HS-27A (cell line): ENCODE results near the gene CPSF3.

ENCODE experiments used
- DNase-seq: peaks from one replicate; pipeline ENCODE4 v3.0.0-alpha.2; 2012; ENCODE audit warnings: low read depth, missing footprints

CPSF3 gene

DNA sequence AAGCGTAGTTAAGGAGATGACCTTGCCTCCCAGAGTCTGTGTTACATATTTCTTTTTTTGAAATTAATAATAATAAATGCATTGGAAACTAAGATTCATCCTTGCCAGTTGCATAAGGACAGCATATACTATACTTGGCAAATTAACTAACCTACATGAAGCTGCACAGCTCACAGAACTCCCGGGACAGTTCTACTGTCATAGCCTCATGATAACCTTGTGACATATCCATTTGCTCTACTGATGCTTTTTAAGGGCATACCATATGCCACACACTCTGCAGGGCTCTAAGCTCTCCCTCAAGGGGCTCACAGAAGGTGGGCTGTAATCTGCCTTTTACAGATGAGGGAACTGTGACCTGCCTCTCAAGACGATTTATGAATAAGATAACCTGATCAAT is 3.9 kb upstream of the CPSF3 start:
- no peak for DNase-seq

GRCh38 chr2:9420495-9420894 is 3.0 kb upstream of the CPSF3 start:
- DNase-seq: no peak

- no peak for DNase-seq
Observed at GRCh38 chr2:9422321-9423099, 944 bp upstream of the CPSF3 start.

GRCh38 chr2:9423922-9424272 is 443 bp downstream of the CPSF3 start:
- no peak for DNase-seq

GRCh38 chr2:9424447-9425164 is 1.2 kb downstream of the CPSF3 start:
- no peak for DNase-seq

GRCh38 chr2:9428965-9429577 is 5.6 kb downstream of the CPSF3 start:
- no peak for DNase-seq

DNA sequence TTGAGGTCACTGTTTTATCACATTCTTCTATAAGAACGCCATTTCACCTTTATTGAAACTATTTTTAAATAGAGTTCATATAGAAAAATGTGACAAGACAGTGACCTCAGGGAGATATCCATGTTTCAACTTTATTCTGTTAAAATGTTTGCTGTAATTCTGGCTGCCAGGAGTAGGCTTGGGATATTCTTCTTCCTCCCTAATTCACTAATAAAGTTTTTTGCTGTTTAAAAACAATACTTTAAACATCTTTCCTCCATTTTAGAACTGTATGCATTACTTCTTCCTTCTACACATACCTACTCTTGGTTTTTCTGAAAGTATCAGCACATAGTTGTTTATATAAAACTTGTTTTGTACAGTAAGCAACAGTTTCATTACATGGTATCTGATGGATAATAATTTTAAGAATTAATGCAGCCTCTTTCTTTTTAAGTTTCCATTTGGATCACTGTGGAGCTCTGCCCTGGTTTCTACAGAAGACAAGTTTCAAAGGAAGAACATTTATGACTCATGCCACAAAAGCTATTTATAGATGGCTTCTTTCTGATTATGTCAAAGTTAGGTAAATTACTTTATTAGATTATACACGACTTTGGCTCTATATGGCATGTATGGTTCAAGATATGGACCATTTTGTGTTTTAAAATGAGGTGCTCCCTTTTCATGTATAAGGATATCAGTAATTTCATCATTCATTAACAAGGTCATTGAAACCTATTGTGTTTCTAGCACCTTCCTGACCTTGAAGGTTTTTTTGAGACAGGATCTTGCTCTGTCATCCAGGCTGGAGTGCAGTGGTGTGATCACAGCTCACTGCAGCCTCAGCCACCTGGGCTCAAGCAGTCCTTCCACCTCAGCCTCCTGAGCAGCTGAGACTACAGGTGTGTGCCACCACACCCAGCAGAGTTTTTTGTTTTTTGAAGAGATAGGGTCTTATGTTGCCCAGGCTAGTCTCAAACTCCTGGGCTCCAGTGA is 7.2 kb downstream of the CPSF3 start:
- no peak for DNase-seq

GRCh38 chr2:9434489-9434888 is 11.0 kb downstream of the CPSF3 start:
- no peak for DNase-seq

GRCh38 chr2:9439536-9439935 is 16.1 kb downstream of the CPSF3 start:
- no peak for DNase-seq

DNA sequence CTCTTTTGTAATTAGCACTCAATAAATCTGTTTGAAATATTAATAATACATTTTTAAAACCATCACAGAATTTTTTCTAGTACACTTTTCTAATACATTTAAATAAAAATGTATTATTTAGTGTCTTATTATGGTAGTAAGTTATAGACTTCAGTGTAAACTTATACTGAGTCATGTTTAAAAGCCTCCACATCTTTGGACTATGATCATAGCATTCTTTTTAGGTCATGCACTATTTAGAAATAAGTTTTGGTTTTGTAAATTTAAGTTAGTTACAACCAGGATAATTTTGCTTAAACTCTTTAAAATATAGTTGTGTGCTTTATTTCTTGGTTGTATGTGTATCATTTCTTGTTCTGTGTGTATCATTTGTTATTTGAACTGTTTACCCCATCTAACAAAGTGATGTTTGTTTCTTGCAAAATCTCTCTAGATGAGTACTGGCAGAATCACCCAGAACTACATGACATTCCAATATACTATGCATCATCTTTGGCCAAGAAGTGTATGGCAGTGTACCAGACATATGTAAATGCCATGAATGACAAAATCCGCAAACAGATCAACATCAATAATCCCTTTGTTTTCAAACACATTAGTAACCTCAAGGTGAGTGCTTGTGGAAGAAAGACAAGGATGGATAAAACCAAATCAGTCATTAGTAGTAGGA is 16.7 kb downstream of the CPSF3 start:
- no peak for DNase-seq

- no peak for DNase-seq
Observed at GRCh38 chr2:9441556-9441955, 18.1 kb downstream of the CPSF3 start.

GRCh38 chr2:9443526-9443925 is 20.1 kb downstream of the CPSF3 start:
- DNase-seq: no peak

GRCh38 chr2:9445089-9445488 is 21.6 kb downstream of the CPSF3 start:
- no peak for DNase-seq

DNA sequence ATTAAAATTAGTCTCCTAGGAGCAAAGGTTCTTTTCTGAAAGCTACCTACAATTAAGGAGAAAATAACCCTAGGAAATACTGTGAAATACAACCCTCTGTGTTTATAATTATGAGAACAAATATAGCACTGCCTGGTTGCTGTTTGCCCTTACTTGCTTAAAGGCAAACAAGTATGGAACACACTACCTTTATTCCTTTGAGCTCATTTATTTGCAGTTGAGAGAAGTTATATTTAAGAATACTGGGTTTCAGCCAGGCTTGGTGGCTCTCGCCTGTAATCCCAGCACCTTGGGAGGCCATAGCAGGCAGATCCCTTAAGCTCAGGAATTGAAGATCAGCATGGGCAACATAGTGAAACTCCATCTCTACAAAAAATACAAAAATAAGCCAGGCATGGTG is 27.8 kb downstream of the CPSF3 start:
- DNase-seq: no peak

- no peak for DNase-seq
Observed at GRCh38 chr2:9460441-9461017, 37.1 kb downstream of the CPSF3 start.

GRCh38 chr2:9461079-9461478 is 37.6 kb downstream of the CPSF3 start:
- no peak for DNase-seq

GRCh38 chr2:9462313-9462712 is 38.9 kb downstream of the CPSF3 start:
- DNase-seq: no peak

DNA sequence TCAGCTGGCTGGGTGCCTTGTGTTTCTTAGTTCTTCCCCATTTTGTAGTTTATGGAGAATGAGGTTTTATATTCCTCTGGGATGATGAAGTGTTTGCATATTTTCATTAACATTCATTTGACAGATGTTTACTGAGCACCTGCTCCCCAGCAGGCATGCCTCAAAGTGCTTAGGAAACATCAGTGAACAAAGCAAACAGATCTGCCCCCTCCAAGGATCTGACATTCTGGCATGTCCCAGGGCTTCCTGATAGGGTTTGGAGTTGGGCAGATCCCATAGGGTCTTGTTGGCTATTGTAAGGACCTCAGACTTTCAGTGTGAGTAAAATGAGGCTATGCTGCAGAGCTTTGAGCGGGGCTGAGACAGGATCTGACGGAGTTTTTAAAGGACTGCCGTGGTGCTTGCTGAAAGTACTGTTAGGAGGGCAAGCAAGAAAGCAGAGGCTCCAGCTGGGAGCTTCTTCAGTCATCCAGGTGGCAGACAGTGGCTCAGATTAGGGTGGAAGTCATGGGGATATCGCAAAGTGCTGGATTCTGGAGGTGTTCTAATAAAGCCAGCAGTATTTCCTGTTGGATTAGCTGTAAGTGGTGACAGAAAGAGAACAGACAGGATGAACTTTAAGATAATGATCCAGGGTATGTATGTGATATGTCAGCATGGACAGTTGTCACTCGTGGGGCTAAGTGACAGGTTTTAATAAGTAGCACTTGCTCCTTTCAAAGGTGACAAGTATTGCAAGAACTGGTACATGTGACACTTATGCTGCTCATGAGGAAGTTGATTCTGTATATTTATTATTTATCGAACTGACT is 39.6 kb downstream of the CPSF3 start:
- no peak for DNase-seq

- no peak for DNase-seq
Observed at GRCh38 chr2:9463698-9464034, 40.2 kb downstream of the CPSF3 start.

DNA sequence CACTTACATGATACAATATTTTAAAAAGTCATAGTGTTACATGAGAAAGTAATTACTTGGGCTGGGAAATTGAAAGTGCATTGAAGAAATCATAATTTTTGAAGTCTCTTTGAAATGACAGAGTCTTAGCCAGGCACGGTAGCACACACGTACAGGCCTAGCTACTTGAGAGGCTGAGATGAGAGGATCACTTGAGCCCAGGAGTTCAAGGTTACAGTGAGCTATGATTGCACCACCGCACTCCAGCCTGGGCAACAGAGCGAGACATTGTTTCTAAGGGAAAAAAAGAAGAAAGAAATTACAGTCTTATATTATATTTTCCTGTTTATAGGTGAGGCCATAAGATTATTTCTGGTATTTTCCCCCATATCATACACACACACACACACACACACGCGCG is 41.7 kb downstream of the CPSF3 start:
- no peak for DNase-seq
